GM10248 (cell line): Measurements from ENCODE around the gene CLIC5.

Source experiments
- CTCF ChIA-PET: fragments of 300-600 bp; sonication (Branson Sonifier 250); formaldehyde crosslinking; extraction: SDS; loops from one replicate; lab custom pipeline; 2021; ENCODE audit warnings: antibody characterized with exemption; lab: Yijun Ruan, JAX
- POLR2A ChIA-PET: fragments of 350-650 bp; sonication (Branson Sonifier 250); formaldehyde crosslinking; extraction: SDS; loops from one replicate; lab custom pipeline; 2020; ENCODE audit warnings: antibody characterized with exemption; lab: Yijun Ruan, JAX
- DNase-seq: peaks from one replicate; pipeline ENCODE4 v3.0.0; 2012; ENCODE audit errors: extremely low spot score
- TF ChIP-seq, protein P1 (sequence below): IDR thresholded peaks from 2 replicates; pipeline ENCODE4 v1.5.1; 2012; ENCODE audit warnings: mild to moderate bottlenecking, low read depth; ENCODE audit errors: extremely low read depth, missing control alignments, control extremely low read depth

The CLIC5 gene

DNA sequence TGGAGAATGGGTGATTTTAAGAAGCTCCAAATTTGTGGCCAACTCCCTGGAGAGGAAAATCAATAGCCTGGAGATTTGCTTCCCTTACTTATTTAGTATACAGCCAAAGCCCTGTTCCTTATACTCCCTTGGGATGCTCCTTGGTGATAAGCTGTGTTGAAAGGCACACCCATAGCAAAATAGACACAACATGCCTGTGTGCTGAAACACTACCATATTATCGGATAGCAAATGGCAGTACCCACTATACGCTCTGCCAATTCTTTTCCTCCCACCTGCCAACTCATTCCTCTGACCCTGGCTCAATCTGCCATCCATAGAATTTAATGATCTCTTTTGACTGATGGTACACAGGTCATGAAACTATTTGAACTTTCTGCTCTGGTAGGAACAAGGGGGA is 98.2 kb downstream of the CLIC5 start:
- TF ChIP-seq, protein P1, sequence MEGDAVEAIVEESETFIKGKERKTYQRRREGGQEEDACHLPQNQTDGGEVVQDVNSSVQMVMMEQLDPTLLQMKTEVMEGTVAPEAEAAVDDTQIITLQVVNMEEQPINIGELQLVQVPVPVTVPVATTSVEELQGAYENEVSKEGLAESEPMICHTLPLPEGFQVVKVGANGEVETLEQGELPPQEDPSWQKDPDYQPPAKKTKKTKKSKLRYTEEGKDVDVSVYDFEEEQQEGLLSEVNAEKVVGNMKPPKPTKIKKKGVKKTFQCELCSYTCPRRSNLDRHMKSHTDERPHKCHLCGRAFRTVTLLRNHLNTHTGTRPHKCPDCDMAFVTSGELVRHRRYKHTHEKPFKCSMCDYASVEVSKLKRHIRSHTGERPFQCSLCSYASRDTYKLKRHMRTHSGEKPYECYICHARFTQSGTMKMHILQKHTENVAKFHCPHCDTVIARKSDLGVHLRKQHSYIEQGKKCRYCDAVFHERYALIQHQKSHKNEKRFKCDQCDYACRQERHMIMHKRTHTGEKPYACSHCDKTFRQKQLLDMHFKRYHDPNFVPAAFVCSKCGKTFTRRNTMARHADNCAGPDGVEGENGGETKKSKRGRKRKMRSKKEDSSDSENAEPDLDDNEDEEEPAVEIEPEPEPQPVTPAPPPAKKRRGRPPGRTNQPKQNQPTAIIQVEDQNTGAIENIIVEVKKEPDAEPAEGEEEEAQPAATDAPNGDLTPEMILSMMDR = no peak
- DNase-seq = no peak
- ChIA-PET POLR2A (no interaction called here), CTCF (interaction anchor here (1.0 to 5.9 kb wide), 2 partner anchors 13 to 1323 kb away, joined by 3 to 40 read pairs; no protein-coding TSS in a partner anchor)

DNA sequence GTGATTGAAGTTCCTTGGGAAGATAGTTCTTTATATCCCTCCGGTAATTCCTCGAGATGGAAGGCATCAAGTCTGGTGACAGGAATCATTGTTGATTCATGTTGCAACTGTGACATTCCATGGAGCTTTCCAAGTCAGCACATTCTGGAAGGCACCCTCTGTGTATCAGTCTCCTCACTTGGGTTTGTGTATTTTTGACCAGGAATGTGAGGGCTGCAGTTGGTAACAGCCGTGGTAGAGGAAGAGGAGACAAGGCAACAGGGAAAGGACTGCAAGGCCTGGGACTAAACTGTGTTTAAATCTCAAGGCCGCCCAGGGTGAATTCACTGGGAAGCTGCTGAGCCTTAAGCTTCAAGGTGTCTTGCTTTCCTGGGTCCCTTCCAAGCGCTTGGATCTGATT is 99.0 kb downstream of the CLIC5 start:
- DNase-seq = no peak
- TF ChIP-seq, protein P1 = no peak
- CTCF ChIA-PET = no interaction called here
- POLR2A ChIA-PET = no interaction called here

DNA sequence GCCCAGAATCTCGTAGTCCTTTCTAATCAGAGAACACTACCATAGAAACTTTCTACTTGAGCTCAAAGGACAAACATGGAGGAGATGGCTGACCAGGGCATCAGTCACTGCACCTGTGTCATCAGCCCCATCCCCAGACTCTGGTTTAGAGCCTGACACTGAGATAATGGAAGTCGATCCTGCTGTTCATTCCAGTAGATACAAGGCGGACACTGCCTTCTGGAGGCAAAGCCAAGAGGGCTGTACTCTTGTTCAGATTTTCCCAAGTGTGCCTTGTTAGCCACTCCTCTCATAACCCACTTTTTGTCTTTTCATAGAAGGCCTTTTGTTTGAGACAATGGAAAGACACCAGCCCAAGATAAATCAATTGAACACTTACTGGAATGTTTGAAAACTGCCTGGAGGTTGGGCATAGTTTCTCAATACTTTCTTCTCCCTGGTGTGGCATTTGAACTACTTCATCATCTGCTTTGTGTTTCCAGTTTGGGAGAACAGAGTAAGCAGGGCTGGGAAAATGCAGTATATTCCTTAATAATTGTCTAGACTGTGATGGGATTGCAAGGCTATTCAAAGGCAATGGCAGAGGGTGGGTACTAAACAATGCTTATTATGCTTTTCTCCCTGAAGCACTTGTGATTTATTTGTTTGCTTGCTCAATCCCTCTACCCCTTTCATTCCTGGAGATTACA is 99.7 kb downstream of the CLIC5 start:
- CTCF ChIA-PET = interaction anchor here (3.0 kb wide), 1 partner anchor 15 kb away, joined by 16 read pairs; no protein-coding TSS in a partner anchor
- DNase-seq = no peak
- TF ChIP-seq, protein P1 = no peak
- POLR2A ChIA-PET = no interaction called here

DNA sequence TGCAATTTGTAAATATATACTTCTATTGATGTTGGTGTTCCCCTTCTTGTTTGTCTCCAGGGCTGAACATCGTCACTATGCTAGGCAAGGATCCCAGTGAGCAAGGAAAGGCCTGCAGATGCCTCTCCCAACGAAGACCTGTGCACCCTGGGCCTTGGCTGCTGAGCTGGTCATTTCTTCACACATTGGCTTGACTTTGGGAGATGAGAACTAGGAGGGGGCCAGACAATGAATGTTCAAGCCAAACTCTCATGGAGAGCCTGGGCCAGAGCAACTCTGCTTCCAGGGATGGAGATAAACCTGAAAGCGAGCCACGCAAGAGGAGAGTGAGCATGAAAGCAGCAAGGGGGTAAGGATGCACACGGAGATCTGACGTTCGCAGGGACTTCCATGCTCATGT is 104.0 kb downstream of the CLIC5 start:
- ChIA-PET CTCF (interaction anchor here (0.9 to 6.3 kb wide), 5 partner anchors 8 to 32 kb away, joined by 3 to 50 read pairs (median 5); no protein-coding TSS in a partner anchor), POLR2A (no interaction called here)
- TF ChIP-seq, protein P1 = no peak
- no peak for DNase-seq

DNA sequence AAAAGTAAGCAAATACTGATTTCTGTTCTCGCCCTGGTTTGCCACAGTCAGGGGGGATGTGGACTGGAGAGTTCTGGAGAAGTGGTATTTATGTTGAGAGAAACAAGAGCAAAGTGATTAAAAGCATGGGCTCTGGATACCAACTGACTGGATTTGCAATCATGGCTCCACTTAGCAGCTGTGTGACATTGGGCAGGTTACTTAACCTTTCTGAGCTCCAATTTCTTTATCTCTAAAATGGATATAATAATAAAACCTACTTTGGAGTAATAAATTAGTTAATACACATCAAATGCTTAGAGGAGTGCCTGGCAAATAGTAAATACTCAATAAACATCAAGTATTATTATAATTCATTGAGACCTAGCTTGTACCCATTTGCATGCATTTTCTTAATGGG is 111.7 kb downstream of the CLIC5 start:
- POLR2A ChIA-PET = no interaction called here
- DNase-seq = no peak
- TF ChIP-seq, protein P1 = no peak
- CTCF ChIA-PET = interaction anchor here (1.2 to 1.3 kb wide), 2 partner anchors 9 to 18 kb away, joined by 3 read pairs; no protein-coding TSS in a partner anchor

DNA sequence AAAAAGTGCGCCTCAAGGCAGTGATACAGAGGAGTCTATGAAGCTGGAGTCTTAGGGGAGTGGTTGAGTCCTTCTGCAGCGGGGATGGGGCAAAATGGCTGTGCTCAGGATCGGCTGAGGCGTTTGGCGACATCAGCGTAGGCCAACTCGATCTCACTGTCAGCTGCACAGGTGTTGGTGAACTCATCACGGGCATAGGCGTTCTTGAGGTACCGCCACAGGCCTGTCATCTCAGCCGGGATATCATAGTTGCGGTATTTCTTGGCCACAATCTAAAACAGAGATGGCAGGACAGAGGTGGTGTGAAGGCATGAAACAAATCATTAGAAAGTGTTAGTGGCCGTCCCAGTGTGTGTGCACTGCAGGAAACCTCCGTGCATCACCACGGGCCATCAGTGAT is 112.7 kb downstream of the CLIC5 start:
- CTCF ChIA-PET = interaction anchor here (1.2 to 1.9 kb wide), 2 partner anchors 10 to 19 kb away, joined by 3 to 6 read pairs; no protein-coding TSS in a partner anchor
- TF ChIP-seq, protein P1 = no peak
- POLR2A ChIA-PET = no interaction called here
- no peak for DNase-seq
